DMS 273 (cell line): Measurements from ENCODE around the gene SLC15A5.

Experiments
- DNase-seq: peaks from one replicate; lab custom pipeline; 2025; ENCODE audit not compliant: unreplicated experiment; lab: John Stamatoyannopoulos, UW

The SLC15A5 gene, protein sequence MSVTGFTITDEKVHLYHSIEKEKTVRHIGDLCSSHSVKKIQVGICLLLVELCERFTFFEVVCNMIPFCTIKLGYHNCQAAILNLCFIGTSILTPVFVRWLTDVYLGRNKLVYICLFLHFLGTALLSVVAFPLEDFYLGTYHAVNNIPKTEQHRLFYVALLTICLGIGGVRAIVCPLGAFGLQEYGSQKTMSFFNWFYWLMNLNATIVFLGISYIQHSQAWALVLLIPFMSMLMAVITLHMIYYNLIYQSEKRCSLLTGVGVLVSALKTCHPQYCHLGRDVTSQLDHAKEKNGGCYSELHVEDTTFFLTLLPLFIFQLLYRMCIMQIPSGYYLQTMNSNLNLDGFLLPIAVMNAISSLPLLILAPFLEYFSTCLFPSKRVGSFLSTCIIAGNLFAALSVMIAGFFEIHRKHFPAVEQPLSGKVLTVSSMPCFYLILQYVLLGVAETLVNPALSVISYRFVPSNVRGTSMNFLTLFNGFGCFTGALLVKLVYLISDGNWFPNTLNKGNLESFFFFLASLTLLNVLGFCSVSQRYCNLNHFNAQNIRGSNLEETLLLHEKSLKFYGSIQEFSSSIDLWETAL

DNA sequence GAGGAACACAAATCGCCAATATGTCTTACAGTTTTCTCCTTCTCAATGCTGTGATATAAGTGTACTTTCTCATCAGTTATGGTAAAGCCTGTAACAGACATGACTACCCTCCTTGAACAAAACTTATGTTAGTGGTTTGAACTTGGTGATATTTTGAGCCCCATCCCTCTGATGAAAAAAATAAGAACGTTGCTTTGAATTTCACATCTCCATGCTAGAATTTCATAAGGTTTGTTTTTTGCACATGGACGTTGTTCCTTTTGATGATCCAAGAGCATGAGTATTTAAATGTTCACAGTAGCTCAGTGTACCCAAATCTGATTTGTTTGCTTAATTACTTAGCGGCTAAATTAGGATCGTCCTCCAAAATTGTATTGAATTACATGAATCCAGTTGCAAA, at the start of gene SLC15A5:
SLC15A5 (minus strand) TSS at position 101 of the 400 bp plus-strand sequence; CDS start at position 101, 0 bp downstream.
- DNase-seq, result no peak

DNA sequence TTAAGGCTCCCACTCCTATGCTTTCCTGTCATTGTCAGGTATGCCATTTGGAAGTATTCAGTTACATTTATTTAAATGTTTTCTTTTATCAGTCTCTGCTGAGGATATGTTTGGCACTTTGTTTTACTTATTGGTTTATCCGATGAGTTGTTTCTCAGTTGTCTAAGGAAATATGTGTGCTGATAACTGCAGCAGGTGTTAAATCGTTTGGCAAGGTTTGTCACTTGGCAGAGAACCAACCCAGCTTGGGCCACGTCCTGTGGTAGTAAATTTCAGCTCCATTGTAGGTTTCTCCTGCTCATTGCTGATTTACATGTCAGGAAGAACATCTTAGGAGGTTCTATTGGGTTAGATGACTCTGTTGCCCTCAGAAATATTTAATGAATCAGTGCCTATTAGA, 47.9 kb upstream of the SLC15A5 start:
- DNase-seq, result peak; percentile 70

DNA sequence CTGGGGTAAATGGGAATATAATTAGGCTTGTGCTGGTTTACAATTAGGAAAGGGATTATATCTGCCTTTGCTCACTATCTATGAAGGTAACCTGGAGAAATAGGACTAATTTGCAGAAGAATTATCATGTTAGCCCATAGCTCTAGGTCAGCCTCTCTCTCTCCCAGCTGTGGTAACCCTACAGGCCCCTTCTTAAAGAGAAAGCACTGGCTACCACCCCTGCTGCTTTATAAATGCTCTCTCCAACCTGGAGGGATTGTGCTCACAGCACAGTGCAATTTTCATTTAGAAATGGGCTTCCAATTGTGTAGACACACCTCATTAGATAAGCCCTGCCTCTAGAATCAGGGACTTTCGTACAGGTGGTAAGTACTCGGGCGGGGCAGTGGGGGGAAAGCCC, 47.3 kb upstream of the SLC15A5 start:
- no peak for DNase-seq

DNA sequence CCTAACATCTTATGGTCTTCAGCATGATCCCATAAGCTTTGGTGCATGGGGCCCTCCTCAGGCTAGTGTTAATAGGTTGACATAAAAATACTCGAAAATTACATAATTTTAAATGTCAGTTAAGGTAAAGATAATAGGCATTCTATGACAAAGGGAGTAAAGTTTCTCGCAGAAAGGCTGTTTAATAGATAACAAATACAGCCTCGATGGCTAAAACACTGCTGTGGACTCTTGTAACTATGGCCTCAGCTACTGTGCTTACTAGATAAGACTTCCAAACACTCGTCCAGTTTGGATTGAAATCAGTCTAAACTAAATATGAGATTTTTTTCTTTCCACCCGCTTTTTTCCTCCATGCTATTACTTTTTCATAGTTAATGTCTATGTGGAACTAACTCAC, 46.8 kb upstream of the SLC15A5 start:
- DNase-seq, result no peak

DNA sequence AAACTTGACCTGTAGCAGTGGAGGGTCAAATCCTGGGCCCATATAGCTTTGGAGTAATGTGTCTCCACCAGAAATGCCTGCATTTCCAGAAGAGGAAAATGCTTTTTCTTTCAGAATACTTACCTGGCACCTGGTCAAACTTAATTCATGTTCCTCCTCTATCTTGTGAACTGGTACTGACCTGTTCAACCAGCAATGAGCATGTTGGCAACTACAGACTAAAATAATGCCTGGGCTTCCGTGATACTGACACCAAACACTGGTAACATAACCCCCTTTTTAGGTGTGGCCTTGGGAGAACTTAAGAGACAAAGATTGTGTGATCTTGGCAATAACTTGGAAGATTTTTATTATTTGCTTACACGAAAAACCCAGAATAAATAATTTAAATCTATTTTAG, 46.2 kb upstream of the SLC15A5 start:
- DNase-seq, result no peak

DNA sequence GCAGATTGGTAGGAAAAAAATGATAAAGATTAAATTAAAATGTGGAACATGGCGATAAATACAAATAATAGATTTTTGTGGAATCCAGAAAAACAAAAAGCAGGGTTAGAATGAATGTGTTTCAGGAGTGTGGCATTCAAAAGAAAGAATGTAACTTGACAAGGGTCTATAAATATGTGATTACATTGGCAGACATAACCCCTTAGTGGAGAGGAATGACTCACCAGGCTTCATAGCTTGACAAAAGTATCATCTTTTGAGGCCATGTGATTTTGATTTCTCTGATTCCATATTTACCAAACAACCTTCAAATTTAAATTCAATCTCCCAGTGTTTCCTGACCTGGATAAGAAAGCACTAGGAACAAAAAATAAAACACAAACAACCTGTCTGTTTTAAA, 45.5 kb upstream of the SLC15A5 start:
- DNase-seq, result no peak

DNA sequence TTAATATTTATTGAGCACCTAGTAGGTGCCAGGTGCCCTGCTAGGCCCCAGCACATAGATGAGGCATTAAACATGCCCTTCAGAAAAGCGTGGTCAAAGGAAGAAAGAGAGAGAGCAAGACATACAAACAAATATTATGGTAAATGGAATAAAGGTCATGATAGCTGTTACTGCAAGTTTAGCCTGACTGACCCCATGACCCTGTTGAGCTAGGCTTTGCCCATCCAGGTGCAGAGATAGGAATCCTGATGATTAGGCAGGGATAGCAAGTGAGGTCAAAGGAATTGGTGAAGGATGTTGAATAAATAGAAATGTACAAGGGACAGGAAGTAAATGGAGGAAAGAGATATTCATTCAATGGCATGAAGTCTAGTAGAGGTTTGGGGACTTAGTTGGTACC, 33.4 kb upstream of the SLC15A5 start:
- DNase-seq, result no peak

DNA sequence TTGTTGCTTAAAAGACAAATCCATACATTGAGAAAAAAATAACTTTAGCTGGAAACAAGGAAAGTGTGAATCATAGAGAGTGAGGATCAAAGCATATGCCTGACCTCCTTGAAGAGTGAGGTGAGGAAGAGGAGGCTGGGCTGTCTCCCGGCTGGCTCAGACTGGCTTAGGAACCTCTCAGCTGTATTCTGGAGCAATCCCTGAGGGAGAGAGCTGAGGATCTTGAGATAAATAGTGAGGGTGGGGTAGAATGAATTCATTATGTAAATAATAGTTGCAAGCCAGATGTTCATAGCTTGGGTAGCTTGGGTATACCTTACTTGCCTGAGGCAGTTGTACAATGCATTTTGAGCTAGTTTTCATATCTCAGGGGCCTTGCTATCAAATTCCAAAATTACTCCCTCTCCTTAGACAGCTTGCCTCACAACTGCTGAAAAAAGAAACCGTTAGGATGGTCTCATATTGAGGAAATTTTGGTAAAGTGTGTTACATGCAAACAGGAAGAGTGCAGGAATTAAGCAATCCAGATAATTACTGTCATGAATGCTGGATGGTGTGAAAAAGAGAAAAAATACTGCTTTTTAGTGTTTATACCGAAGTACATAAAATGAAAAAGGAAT, 30.5 kb upstream of the SLC15A5 start:
- peak; percentile 79 for DNase-seq

DNA sequence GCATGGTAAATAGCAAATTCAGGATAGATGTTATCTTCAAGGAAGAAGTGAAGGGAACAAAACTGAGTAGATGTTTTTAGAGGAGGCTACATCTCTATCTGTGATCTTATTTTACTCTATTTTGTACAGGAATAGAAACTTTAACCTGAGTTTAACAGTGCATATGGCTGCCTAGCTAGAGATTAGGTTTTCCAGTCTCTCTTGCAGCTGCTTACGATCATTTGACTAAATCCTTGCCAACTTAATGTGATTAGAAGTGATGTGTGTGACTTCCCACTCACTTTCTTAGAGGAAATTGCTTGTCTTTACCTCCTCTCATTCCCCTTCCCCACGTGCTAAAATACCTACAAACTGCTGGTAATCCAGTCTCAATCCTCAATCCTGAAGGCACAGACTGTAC, 26.5 kb upstream of the SLC15A5 start:
- DNase-seq, result no peak

DNA sequence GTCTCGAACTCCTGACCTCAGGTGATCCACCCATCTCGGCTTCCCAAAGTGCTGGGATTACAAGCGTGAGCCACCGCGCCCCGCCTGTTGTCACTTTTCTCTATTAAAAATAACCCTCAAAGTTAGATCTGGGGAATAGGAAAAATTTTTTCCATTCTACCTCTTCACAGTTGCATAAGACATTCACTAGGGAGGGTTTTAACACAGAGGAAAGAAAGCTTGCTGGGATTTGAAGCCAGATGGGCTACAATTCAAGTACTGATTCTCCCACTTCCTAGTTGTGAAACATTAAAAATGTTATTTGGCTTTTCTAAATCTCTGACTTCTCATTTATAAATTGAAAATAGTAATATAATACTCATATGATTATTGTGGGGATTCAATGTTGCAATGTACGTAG, 23.3 kb upstream of the SLC15A5 start:
- DNase-seq, result no peak

DNA sequence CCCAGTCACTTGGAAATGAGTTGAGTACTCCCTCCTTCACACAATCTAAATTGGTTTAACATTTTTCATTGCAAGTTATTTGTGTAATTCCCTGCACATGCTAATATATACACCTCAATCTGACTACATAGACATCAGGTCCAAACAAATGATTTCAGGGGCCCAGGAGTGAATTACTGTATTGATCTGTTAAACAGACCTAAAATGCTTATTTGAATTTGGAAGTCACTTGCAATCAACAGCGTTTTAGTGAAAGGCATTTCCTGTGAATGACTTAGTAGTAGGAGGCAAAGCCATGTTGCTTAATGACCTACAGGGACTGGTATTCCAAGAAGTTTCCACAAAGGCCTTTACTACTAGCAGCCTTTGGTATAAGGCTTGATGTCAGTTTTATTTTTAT, 22.6 kb upstream of the SLC15A5 start:
- DNase-seq, result no peak

DNA sequence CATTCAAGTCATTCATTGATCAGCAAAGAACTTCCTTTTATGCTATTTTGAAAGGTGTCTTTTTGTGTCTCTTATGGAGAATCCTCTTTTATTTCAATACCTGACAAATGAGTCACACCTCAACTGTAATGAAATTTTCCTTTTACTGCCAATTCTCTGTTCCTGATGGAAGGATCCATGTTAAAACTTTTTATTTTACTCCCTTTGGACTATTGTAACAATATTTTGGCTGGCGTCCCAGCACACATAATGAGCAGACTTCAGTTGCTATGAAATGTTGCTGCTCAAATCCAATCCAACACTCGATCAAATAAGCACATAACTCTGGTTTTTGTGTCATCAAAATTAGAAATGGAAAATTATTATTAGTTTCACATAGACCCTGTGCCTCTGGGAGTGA, 21.9 kb upstream of the SLC15A5 start:
- DNase-seq, result no peak

DNA sequence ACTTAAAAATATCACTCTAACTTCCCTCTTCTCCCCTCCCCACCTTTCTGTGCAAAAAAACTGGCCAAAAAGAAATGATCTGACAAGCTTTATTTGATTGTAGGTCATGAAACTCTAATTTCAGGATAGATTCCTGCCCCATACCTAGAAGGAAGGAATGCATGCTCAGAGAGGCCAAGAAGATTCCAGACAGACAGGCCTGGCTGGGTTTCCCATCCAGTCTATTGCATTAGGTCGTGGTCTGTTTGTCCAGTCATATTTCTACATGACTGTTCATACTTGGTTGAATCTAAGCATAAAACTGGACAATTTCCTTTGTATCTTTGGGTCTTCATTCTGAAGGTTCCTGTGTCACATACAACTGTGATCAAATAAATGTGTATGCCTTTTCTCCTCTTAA, 20.0 kb upstream of the SLC15A5 start:
- no peak for DNase-seq

DNA sequence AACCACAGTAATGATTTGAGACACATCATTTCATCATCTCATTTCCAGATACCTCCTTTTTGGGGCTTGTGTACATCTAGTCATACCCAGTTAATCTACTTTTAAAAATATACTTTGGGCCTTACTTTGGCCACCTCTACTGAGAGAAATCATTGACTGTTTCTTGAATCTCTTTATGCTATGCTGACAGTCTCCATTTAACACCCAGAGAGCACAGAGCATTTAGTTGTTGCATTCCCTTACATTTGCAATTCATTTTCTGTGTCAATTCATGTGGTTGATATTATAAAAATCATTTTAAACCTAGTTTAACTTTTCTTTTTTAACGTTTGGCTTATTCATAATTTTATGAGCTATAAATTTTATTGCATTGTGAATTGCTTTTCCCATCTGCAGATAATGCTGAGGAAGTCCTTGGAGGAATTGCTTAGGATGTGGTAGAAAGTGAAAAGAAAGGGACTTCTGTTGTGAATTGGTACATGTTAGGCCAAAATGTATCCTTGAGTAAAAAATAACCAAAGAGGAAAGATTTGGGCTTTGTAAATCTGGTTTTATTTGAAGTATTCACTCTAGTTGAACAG, 17.0 kb upstream of the SLC15A5 start:
- no peak for DNase-seq

DNA sequence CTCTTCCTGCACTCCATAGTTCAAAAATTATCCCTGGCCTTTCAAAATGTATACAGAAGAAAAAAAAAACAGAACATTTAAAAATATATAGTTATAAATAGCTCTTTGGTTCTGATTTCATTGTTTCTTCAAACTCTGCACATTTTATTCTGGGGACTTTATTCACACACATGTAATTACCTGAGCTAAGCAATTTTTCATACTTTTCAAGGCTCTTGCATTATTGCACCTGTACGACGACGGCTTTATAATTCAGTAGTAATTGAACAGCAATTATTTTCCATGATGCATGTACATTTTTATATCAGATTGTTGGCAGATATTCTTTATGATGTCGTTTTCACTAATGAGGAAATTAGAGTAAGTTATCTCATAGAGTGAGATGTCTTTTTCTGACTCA, 13.5 kb upstream of the SLC15A5 start:
- no peak for DNase-seq

DNA sequence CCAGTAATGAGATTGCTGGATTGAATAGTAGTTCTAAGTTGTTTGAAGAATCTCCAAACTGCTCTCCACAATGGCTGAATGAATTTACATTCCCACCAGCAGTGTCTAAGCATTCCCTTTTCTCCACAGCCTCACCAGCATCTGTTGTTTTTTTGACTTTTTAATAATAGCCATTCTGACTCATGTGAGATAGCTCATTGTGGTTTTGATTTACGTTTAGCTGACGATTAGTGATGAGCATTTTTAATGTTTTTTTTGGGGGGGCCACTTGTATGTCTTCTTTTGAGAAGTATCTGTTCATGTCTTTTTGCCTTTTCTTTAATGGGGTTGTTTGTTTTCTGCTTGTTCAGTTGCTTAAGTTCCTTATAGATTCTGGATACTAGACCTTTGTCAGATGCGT, 8.1 kb upstream of the SLC15A5 start:
- no peak for DNase-seq

DNA sequence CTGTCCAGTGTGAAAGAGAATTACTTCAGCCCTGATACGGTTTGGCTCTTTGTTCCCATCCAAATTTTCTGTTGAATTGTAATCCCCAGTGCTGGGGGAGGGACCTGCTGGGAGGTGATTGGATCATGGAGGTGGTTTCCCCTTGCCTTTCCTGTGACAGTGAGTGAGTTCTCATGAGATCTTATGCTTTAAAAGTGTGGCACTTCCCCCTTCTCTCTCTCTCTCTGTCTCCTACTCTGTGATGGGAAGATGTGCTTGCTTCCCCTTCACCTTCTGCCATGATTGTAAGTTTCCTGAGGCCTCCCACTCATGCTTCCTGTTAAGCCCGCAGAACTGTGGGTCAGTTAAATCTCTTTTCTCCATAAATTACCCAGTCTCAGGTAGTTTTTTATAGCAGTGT, 5.5 kb upstream of the SLC15A5 start:
- no peak for DNase-seq

DNA sequence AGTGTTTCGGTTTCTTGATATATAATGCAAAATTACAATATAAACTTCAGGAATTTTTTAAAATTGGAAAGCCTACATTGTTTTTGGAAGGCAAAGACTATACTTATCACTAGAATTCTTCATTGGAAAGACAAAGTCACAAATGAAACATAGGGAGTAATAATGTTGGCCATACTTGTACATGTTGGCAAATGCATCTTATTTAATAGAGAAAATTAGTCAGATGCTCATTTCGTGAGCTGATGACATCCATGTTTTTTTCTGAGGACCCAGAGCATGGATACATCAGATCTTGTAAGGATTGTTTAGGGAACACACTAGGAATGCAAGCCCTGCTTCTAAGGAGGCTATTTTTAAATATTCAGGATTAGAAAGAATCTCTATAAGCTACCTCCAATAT, 4.6 kb upstream of the SLC15A5 start:
- DNase-seq, result no peak

DNA sequence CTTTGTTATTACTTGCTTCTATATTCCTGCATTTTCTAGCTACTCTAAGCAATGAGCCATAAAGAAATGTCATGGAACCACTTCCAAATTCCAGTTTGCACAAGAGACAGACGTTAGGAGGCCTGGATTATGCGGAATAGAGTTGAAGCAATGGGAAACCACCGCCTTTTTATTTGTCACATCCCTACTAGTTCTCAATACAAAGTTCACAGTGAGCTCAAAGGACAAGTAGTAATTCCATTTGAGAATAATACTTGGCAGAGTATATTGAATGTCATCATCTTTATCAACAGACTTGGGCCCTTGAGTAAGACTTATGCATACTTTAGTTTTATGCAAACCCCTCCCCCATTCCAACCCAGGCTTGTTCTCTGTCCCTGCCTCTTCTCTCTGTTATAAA, 3.7 kb upstream of the SLC15A5 start:
- DNase-seq, result no peak

DNA sequence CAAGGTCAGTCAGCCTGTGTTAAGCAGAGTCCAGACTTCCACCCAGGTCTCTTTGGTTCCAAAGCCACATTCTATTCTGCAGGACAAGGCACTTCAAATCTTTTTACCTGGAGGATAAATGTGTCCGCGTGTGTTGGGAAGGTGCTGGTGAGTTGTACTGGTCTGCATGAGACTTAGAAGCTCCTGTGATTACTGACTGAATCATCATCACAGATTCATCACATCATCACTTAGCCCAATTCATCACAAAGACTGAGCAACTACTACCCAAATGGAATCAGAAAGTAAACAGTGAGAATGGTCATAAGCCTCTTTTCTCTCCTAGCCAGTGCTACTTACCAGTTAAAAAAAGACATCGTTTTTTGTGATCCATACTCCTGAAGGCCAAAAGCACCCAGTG, 5.3 kb downstream of the SLC15A5 start:
- no peak for DNase-seq

DNA sequence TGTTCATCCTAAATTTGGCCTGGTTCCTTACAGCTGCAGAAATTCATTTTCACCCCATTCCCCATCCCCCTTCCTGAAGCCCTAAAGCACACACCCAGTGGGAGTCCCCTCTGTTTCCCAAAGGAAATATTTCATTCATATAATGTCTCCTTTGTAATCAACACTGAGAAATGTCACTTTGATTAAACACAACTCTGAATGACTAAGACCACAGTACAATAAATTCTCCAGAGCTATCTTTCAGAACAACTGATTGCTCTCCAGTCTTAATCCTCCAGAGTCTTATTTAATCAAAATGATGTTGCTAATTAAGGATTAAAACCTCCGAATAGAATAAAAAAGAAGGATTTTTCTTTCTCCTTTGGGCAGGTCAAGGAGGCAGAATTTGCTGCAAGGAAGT, 6.4 kb downstream of the SLC15A5 start:
- no peak for DNase-seq

DNA sequence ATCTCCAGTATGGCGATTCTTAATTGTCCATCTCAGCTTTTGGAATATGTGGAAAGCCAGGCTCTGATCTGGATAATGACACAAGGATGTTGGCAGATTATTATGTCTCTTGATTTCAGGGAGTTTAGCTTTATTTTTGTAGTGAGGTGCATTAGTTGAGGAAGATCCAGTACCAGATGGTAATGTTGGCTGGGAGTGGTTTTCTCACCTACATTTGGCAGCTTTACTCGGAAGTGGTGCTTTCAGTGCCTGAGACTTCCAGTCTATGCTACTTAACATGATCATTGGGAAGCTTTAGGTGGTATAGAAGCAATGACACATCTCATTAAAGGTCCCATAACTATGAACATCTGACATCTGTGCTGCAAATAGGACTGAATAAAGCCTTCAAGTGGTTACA, 7.5 kb downstream of the SLC15A5 start:
- DNase-seq, result peak; percentile 4
